Loucy (cell line): ENCODE data around the gene TRIO.

Source experiments
- H2AFZ ChIP-seq: fragments of 200-600 bp; sonication (generic); 2 replicates; pipeline ENCODE4 v1.6.0; 2016; ENCODE audit warnings: antibody characterized with exemption, mild to moderate bottlenecking, low read length, moderate library complexity
- H3F3A ChIP-seq: fragments of 200-600 bp; 2 replicates; pipeline ENCODE4 v1.6.0; 2016; ENCODE audit warnings: antibody characterized with exemption, low read depth, mild to moderate bottlenecking
- H3K27me3 ChIP-seq: fragments of 200-600 bp; sonication (generic); 2 replicates; pipeline ENCODE4 v1.6.1; 2014; ENCODE audit warnings: low read length, mild to moderate bottlenecking; ENCODE audit not compliant: insufficient read depth, poor library complexity, severe bottlenecking
- H3K36me3 ChIP-seq: fragments of 200-600 bp; sonication (generic); 2 replicates; pipeline ENCODE4 v1.6.1; 2016; ENCODE audit warnings: low read length; ENCODE audit not compliant: insufficient read depth
- H3K4me1 ChIP-seq: fragments of 200-600 bp; sonication (generic); 2 replicates; pipeline ENCODE4 v1.5.1; 2014; ENCODE audit warnings: low read length, mild to moderate bottlenecking; ENCODE audit not compliant: insufficient read depth, poor library complexity, severe bottlenecking
- H3K4me2 ChIP-seq: fragments of 200-600 bp; sonication (generic); 2 replicates; pipeline ENCODE4 v1.6.0; 2014; ENCODE audit warnings: antibody characterized with exemption, low read length, low read depth, mild to moderate bottlenecking; ENCODE audit not compliant: poor library complexity, severe bottlenecking
- H3K4me3 ChIP-seq: fragments of 200-600 bp; sonication (generic); 2 replicates; pipeline ENCODE4 v1.5.1; 2014; ENCODE audit warnings: low read length, mild to moderate bottlenecking, mixed read lengths; ENCODE audit not compliant: poor library complexity, severe bottlenecking
- H3K79me2 ChIP-seq: fragments of 200-600 bp; sonication (generic); 2 replicates; pipeline ENCODE4 v1.6.1; 2014; ENCODE audit warnings: low read length; ENCODE audit not compliant: insufficient read depth
- H3K9ac ChIP-seq: fragments of 200-600 bp; sonication (generic); 2 replicates; pipeline ENCODE4 v1.6.0; 2014; ENCODE audit warnings: mild to moderate bottlenecking, low read depth, low read length, moderate library complexity; ENCODE audit not compliant: poor library complexity, severe bottlenecking
- H3K9me2 ChIP-seq: fragments of 200-600 bp; sonication (generic); replicated peaks from 2 replicates; pipeline ENCODE4 v1.6.1; 2016; ENCODE audit warnings: low read depth, low read length, mixed read lengths
- H3K9me3 ChIP-seq: fragments of 200-600 bp; sonication (generic); 2 replicates; pipeline ENCODE4 v1.6.1; 2014; ENCODE audit warnings: mild to moderate bottlenecking, antibody characterized with exemption, low read length, low read depth; ENCODE audit not compliant: insufficient read depth
- H4K20me1 ChIP-seq: fragments of 200-600 bp; sonication (generic); 2 replicates; pipeline ENCODE4 v1.6.0; 2014; ENCODE audit warnings: antibody characterized with exemption, low read length, mild to moderate bottlenecking; ENCODE audit not compliant: insufficient read depth, poor library complexity, severe bottlenecking
- CTCF ChIP-seq: fragments of 200-600 bp; sonication (generic); conservative IDR thresholded peaks from 2 replicates; pipeline ENCODE4 v1.5.1; 2014; ENCODE audit warnings: mild to moderate bottlenecking, antibody characterized with exemption, low read length
- EZH2phosphoT487 ChIP-seq: fragments of 200-600 bp; IDR thresholded peaks from 2 replicates; pipeline ENCODE4 v1.6.1; 2018; ENCODE audit warnings: antibody characterized with exemption, mild to moderate bottlenecking, moderate library complexity, borderline replicate concordance

The TRIO gene

GRCh38 chr5:14157493-14157782, 14.3 kb downstream of the TRIO start:
- peaks cover 28% of the 10 kb centered on the region for H4K20me1 ChIP-seq
- H2AFZ ChIP-seq: no peak overlapping the region
- H3K9ac ChIP-seq: peak overlapping the region; percentile 82
- H3K79me2 ChIP-seq: peaks cover 100% of the 10 kb centered on the region
- no peaks in the 10 kb centered on the region for H3K27me3 ChIP-seq
- TF ChIP-seq CTCF (no peak), EZH2phosphoT487 (no peak)
- no peaks in the 10 kb centered on the region for H3F3A ChIP-seq
- H3K36me3 ChIP-seq: no peaks in the 10 kb centered on the region
- peaks cover 64% of the 10 kb centered on the region for H3K4me1 ChIP-seq
- H3K4me2 ChIP-seq: peak overlapping the region; percentile 81
- no peaks in the 10 kb centered on the region for H3K9me2 ChIP-seq
- no peaks in the 10 kb centered on the region for H3K9me3 ChIP-seq
- peak overlapping the region; percentile 70 for H3K4me3 ChIP-seq

- Histone ChIP-seq H3K4me1 (peaks cover 53% of the 10 kb centered on the region), H3K4me3 (no peak overlapping the region), H3K79me2 (peaks cover 100% of the 10 kb centered on the region), H2AFZ (no peak overlapping the region), H3K9me3 (peaks cover 8% of the 10 kb centered on the region; the same call in 1 of the 2 replicates), H3F3A (no peaks in the 10 kb centered on the region), H3K4me2 (peak overlapping the region; percentile 14), H4K20me1 (peaks cover 36% of the 10 kb centered on the region), H3K36me3 (no peaks in the 10 kb centered on the region), H3K9me2 (no peaks in the 10 kb centered on the region), H3K27me3 (no peaks in the 10 kb centered on the region), H3K9ac (no peak overlapping the region)
- no peak for TF ChIP-seq CTCF
- TF ChIP-seq EZH2phosphoT487: no peak
Observed at GRCh38 chr5:14158890-14159666, 15.9 kb downstream of the TRIO start.

GRCh38 chr5:14161825-14162556, 18.8 kb downstream of the TRIO start:
- Histone ChIP-seq H2AFZ (no peak overlapping the region), H3K79me2 (peaks cover 100% of the 10 kb centered on the region), H3F3A (no peaks in the 10 kb centered on the region), H3K36me3 (no peaks in the 10 kb centered on the region), H3K9me3 (peaks cover 8% of the 10 kb centered on the region; the same call in 1 of the 2 replicates), H3K9me2 (no peaks in the 10 kb centered on the region), H3K4me3 (no peak overlapping the region), H3K27me3 (no peaks in the 10 kb centered on the region), H3K4me2 (peak overlapping the region; percentile 33), H4K20me1 (peaks cover 38% of the 10 kb centered on the region), H3K9ac (no peak overlapping the region), H3K4me1 (peaks cover 30% of the 10 kb centered on the region)
- TF ChIP-seq CTCF (no peak), EZH2phosphoT487 (no peak)
